GM12878 (cell line): Measurements from ENCODE around the gene DTD1. TPM values are rescaled to one million over a fixed set of nuclear protein-coding genes. Genes with fewer than 3 reads are reported as not detected.

ENCODE experiments used
- ATAC-seq: fragments of 200-7000 bp; cut with Tn5 transposase; 3 replicates; pipeline ENCODE4 v1.9.1; 2020; ENCODE audit warnings: mild to moderate bottlenecking, moderate library complexity
- BruUV-seq: library from RNA; stranded (reverse); fragments of 400-500 nt; replicated peaks from 2 replicates; lab custom pipeline; 2021; lab: Mats Ljungman, UMichigan
- CTCF ChIA-PET: fragments of 300-600 bp; sonication (Branson Sonifier 250); formaldehyde crosslinking; extraction: SDS; loops from one replicate; lab custom pipeline; 2021; ENCODE audit warnings: inconsistent platforms; lab: Yijun Ruan, JAX
- POLR2A ChIA-PET: fragments of 350-600 bp; formaldehyde crosslinking; extraction: SDS; loops from one replicate; lab custom pipeline; 2021; ENCODE audit warnings: inconsistent platforms; lab: Charles Lee
- RAD21 ChIA-PET: fragments of 300-600 bp; sonication (Branson Sonifier 250); formaldehyde crosslinking; loops from one replicate; lab custom pipeline; 2023; ENCODE audit warnings: antibody characterized with exemption; ENCODE audit not compliant: unreplicated experiment; lab: Charles Lee
- SMC1A ChIA-PET: fragments of 300-600 bp; sonication (Branson Sonifier 250); formaldehyde crosslinking; loops from one replicate; lab custom pipeline; 2023; ENCODE audit not compliant: unreplicated experiment, uncharacterized antibody; lab: Charles Lee
- DNase-seq: peaks from one replicate; pipeline ENCODE4 v3.0.0-alpha.2; 2011; ENCODE audit warnings: low read depth, low spot score
- FAIRE-seq: peaks from 3 replicates; lab custom pipeline; 2011; peaks lifted over from hg19 to GRCh38; lab: Jason Lieb, UNC
- H2AFZ ChIP-seq: 2 replicates; pipeline ENCODE4 v1.6.0; 2011; ENCODE audit warnings: low read depth, low read length, control low read depth; ENCODE audit not compliant: control insufficient read depth
- H3K27ac ChIP-seq: 2 replicates; pipeline ENCODE4 v1.5.1; 2011; ENCODE audit warnings: control low read depth; ENCODE audit not compliant: control insufficient read depth, insufficient read depth
- H3K27me3 ChIP-seq, 2 experiments: replicated peaks in 1 of 2; 2 replicates each; pipeline versions ENCODE4 v1.6.0 to v1.6.1; 2011; ENCODE audit warnings: low read length in 1 of 2; ENCODE audit not compliant: control insufficient read depth in 2 of 2, insufficient read depth in 2 of 2
- H3K36me3 ChIP-seq, 2 experiments: 2 replicates each; pipeline ENCODE4 v1.5.1; 2011; ENCODE audit warnings: low read length in 1 of 2; ENCODE audit not compliant: control insufficient read depth in 2 of 2, insufficient read depth in 2 of 2
- H3K4me1 ChIP-seq: 2 replicates; pipeline ENCODE4 v1.6.1; 2011; ENCODE audit warnings: mild to moderate bottlenecking, low read length, moderate library complexity, mixed read lengths; ENCODE audit not compliant: control insufficient read depth, insufficient read depth
- H3K4me2 ChIP-seq: 2 replicates; pipeline ENCODE4 v1.6.0; 2011; ENCODE audit warnings: control low read depth; ENCODE audit not compliant: control insufficient read depth, insufficient read depth
- H3K4me3 ChIP-seq: fragments of 200-600 bp; sonication (generic); 2 replicates; pipeline ENCODE4 v1.5.1; 2016
- H3K79me2 ChIP-seq: 2 replicates; pipeline ENCODE4 v1.6.0; 2011; ENCODE audit warnings: low read length; ENCODE audit not compliant: control insufficient read depth, insufficient read depth
- H3K9ac ChIP-seq: 2 replicates; pipeline ENCODE4 v1.8.0; 2011; ENCODE audit warnings: low read length, control low read depth, mixed read lengths; ENCODE audit not compliant: control insufficient read depth, insufficient read depth
- H3K9me3 ChIP-seq: replicated peaks from 3 replicates; pipeline ENCODE4 v1.5.1; 2011; ENCODE audit warnings: mild to moderate bottlenecking, low read length; ENCODE audit not compliant: control insufficient read depth, insufficient read depth
- H4K20me1 ChIP-seq: 2 replicates; pipeline ENCODE4 v1.6.0; 2011; ENCODE audit not compliant: control insufficient read depth, insufficient read depth
- BRCA1 ChIP-seq: IDR thresholded peaks from 2 replicates; pipeline ENCODE4 v1.6.1; 2011; ENCODE audit warnings: low read depth, low read length, improper control_type of control experiment
- CBX5 ChIP-seq: sonication (generic); IDR thresholded peaks from 2 replicates; pipeline ENCODE4 v1.6.1; 2016; ENCODE audit warnings: low read depth, moderate library complexity, mild to moderate bottlenecking, inconsistent platforms
- ELK1 ChIP-seq: IDR thresholded peaks from 2 replicates; pipeline ENCODE4 v1.6.1; 2012; ENCODE audit warnings: low read depth, low read length, improper control_type of control experiment
- ETV6 ChIP-seq, 2 experiments: fragments of 450-650 bp in 1 of 2; IDR thresholded peaks in 1 of 2; conservative IDR thresholded peaks in 1 of 2; 2 replicates each; pipeline ENCODE4 v1.6.1; 2014; ENCODE audit warnings: antibody characterized with exemption in 1 of 2, borderline replicate concordance in 1 of 2, low read depth in 1 of 2, mild to moderate bottlenecking in 1 of 2, moderate library complexity in 1 of 2
- HCFC1 ChIP-seq: fragments of 150-350 bp; IDR thresholded peaks from 2 replicates; pipeline ENCODE4 v1.6.1; 2014; ENCODE audit warnings: low read length
- MYB ChIP-seq: fragments of 150-350 bp; IDR thresholded peaks from 2 replicates; pipeline ENCODE4 v1.6.1; 2014; ENCODE audit warnings: mild to moderate bottlenecking, low read depth, low read length, borderline replicate concordance
- NBN ChIP-seq: fragments of 450-650 bp; IDR thresholded peaks from 2 replicates; pipeline ENCODE4 v1.6.1; 2016
- NFXL1 ChIP-seq: fragments of 450-650 bp; IDR thresholded peaks from 2 replicates; pipeline ENCODE4 v1.6.1; 2017; ENCODE audit warnings: antibody characterized with exemption, mild to moderate bottlenecking, borderline replicate concordance
- NR2C2 ChIP-seq: IDR thresholded peaks from 2 replicates; pipeline ENCODE4 v1.6.1; 2011; ENCODE audit warnings: borderline replicate concordance, low read depth; ENCODE audit not compliant: control insufficient read depth, insufficient read length
- POU2F2 ChIP-seq: IDR thresholded peaks from 3 replicates; pipeline ENCODE4 v1.6.1; 2011; ENCODE audit warnings: low read depth, mild to moderate bottlenecking, low read length, borderline replicate concordance
- RCOR1 ChIP-seq: conservative IDR thresholded peaks from 2 replicates; pipeline ENCODE4 v1.6.1; 2012; ENCODE audit warnings: low read depth, low read length, improper control_type of control experiment
- SIX5 ChIP-seq: IDR thresholded peaks from 2 replicates; pipeline ENCODE4 v1.6.1; 2011; ENCODE audit warnings: mild to moderate bottlenecking, low read depth, low read length, moderate library complexity; ENCODE audit not compliant: severe bottlenecking
- SMAD1 ChIP-seq: fragments of 450-650 bp; IDR thresholded peaks from 2 replicates; pipeline ENCODE4 v1.6.1; 2018; ENCODE audit warnings: mild to moderate bottlenecking, low read depth; ENCODE audit not compliant: partially characterized antibody
- STAT3 ChIP-seq: IDR thresholded peaks from 2 replicates; pipeline ENCODE4 v1.6.1; 2011; ENCODE audit warnings: low read depth, low read length, improper control_type of control experiment
- TARDBP ChIP-seq: IDR thresholded peaks from 2 replicates; pipeline ENCODE4 v1.6.1; 2016; ENCODE audit warnings: borderline replicate concordance
- USF1 ChIP-seq: IDR thresholded peaks from 2 replicates; pipeline ENCODE4 v1.6.1; 2011; ENCODE audit warnings: borderline replicate concordance, low read depth, mild to moderate bottlenecking, moderate library complexity, mixed read lengths, low read length; ENCODE audit not compliant: insufficient read depth; ENCODE audit errors: extremely low read length
- ZBTB33 ChIP-seq: fragments of 450-650 bp; IDR thresholded peaks from 2 replicates; pipeline ENCODE4 v1.6.1; 2017; ENCODE audit warnings: mild to moderate bottlenecking
- ZNF217 ChIP-seq: fragments of 450-650 bp; IDR thresholded peaks from 2 replicates; pipeline ENCODE4 v1.6.1; 2017; ENCODE audit warnings: antibody characterized with exemption, mild to moderate bottlenecking
- ZZZ3 ChIP-seq: IDR thresholded peaks from 2 replicates; pipeline ENCODE4 v1.6.1; 2011; ENCODE audit warnings: low read depth; ENCODE audit not compliant: control insufficient read depth, insufficient read length
- WGBS: methylation state at CpG from one replicate; pipeline ENCODE4 v1.1.6; 2016; ENCODE audit warnings: low lambda C conversion rate; ENCODE audit not compliant: insufficient replicate concordance, insufficient coverage; ENCODE audit errors: missing lambda C conversion rate; 5-methylcytosine and 5-hydroxymethylcytosine counted together
- in situ Hi-C: fragments of 300-500 bp; cut with MboI; formaldehyde crosslinking; loops from 9 replicates; pipeline ENCODE4 v1.14.3; 2018; ENCODE audit warnings: mixed read lengths
- intact Hi-C: fragments of 100-400 bp; cut with micrococcal nuclease; formaldehyde crosslinking; loops from one replicate; pipeline ENCODE4 v1.14.2; 2022; ENCODE audit not compliant: unreplicated experiment
- polyA plus RNA-seq, 11 experiments: library from polyadenylated mRNA; depleted of rRNA in 4 of 11; unstranded in 6 of 11; stranded (reverse) in 5 of 11; fragments of >200 nt; fragmentation: Nextera tagmentation in 4 of 11; fragmentation: Illumina TruSeq in 1 of 11; extraction: Ambion mirVana in 4 of 11; extraction: Trizol in 1 of 11; gene quantifications; 1 replicate in 1 of 11; 2 replicates in 10 of 11; pipeline versions ENCODE4 v1.2.1 to v1.2.3, GENCODE V29; 2011 to 2016; ENCODE audit warnings: inconsistent platforms in 2 of 11, missing spikeins in 2 of 11, low read depth in 1 of 11
- total RNA-seq, 4 experiments: library from RNA; depleted of rRNA in 3 of 4; stranded (reverse); fragments of >200 nt in 3 of 4; fragmentation: Illumina TruSeq in 1 of 4; extraction: Trizol in 1 of 4; gene quantifications; 2 replicates each; pipeline versions ENCODE4 v1.2.1 to v1.2.3, GENCODE V29; 2013 to 2021

The DTD1 gene
- total and polyA plus RNA-seq, 10 of the 15 experiments (the other 5 are each of a cell fraction or from before 2014, with no cell fraction given), result 24.3 to 99.8 (median 63.3) TPM

GRCh38 chr20:18665135-18665534 lies 77.3 kb downstream of the DTD1 start:
- Histone ChIP-seq H3K79me2 (no peaks in the 10 kb centered on the region), H3K27me3 (no peaks in the 10 kb centered on the region), H3K9ac (no peak overlapping the region), H3K27ac (no peak overlapping the region), H3K4me2 (no peak overlapping the region), H3K4me3 (no peak overlapping the region), H2AFZ (no peak overlapping the region), H4K20me1 (no peaks in the 10 kb centered on the region), H3K36me3 (no peaks in the 10 kb centered on the region), H3K4me1 (peaks cover 4% of the 10 kb centered on the region), H3K9me3 (no peaks in the 10 kb centered on the region)
- ATAC-seq (no peak), DNase-seq (no peak), FAIRE-seq (no peak)
- RAD21 ChIA-PET, result no interaction called here
- intact Hi-C loops (no loop called here), in situ Hi-C loops (no loop called here)
- BruUV-seq, result no TSS peak
- CTCF ChIA-PET, result interaction anchor here (1.8 kb wide), 1 partner anchor 33 kb away, joined by 5 read pairs; no protein-coding TSS in a partner anchor
- TF ChIP-seq ZNF217 (no peak), RCOR1 (no peak), SMAD1 (no peak), ZZZ3 (no peak), ETV6 (conservative IDR thresholded peaks at IDR 0.05 in 1 of 2, IDR thresholded peaks at IDR 0.05 in 1 of 2; ENCODE audit: borderline replicate concordance in 1 of 2, low read depth in 1 of 2) (no peak), BRCA1 (no peak), STAT3 (no peak), HCFC1 (no peak), POU2F2 (no peak), CBX5 (no peak), USF1 (no peak), ELK1 (no peak), NFXL1 (no peak), NR2C2 (no peak), SIX5 (no peak), NBN (no peak), ZBTB33 (no peak), TARDBP (no peak), MYB (no peak)
- WGBS, result 53% methylated on average over 2 of the region's 2 CpGs
- SMC1A ChIA-PET, result interaction anchor here (0.5 kb wide), 1 partner anchor 1958 kb away, joined by 3 read pairs; no protein-coding TSS in a partner anchor
- POLR2A ChIA-PET, result no interaction called here
